WTC11 (cell line): ENCODE measurements around the gene PPM1E.

Source experiments
- CTCF ChIP-seq: fragments of 200-600 bp; IDR thresholded peaks from 2 replicates; pipeline ENCODE4 v1.8.0; 2022; ENCODE audit warnings: antibody characterized with exemption
- EMX1 ChIP-seq: fragments of 250-450 bp; sonication (Bioruptor Pico); IDR thresholded peaks from 2 replicates; pipeline ENCODE4 v1.8.0; 2021; ENCODE audit warnings: mild to moderate bottlenecking
- FOXP1 ChIP-seq: sonication (generic); formaldehyde crosslinking; IDR thresholded peaks from 2 replicates; pipeline ENCODE4 v1.8.0; 2022; ENCODE audit warnings: missing genetic modification reagents, mild to moderate bottlenecking, moderate library complexity, borderline replicate concordance
- GABPB1 ChIP-seq: sonication (generic); formaldehyde crosslinking; IDR thresholded peaks from 2 replicates; pipeline ENCODE4 v1.8.1; 2023; ENCODE audit warnings: mild to moderate bottlenecking, missing genetic modification reagents
- JUN ChIP-seq: sonication (generic); formaldehyde crosslinking; IDR thresholded peaks from 2 replicates; pipeline ENCODE4 v1.8.0; 2023; ENCODE audit warnings: mild to moderate bottlenecking, missing genetic modification reagents
- MAX ChIP-seq: sonication (generic); formaldehyde crosslinking; IDR thresholded peaks from 2 replicates; pipeline ENCODE4 v1.8.0; 2022; ENCODE audit warnings: mild to moderate bottlenecking, missing genetic modification reagents
- MLX ChIP-seq: sonication (generic); formaldehyde crosslinking; IDR thresholded peaks from 2 replicates; pipeline ENCODE4 v1.8.1; 2023; ENCODE audit warnings: mild to moderate bottlenecking, missing genetic modification reagents, moderate library complexity
- TEAD4 ChIP-seq: sonication (generic); formaldehyde crosslinking; IDR thresholded peaks from 2 replicates; pipeline ENCODE4 v1.8.0; 2022; ENCODE audit warnings: mild to moderate bottlenecking, missing genetic modification reagents
- ZNF317 ChIP-seq: sonication (generic); formaldehyde crosslinking; IDR thresholded peaks from 2 replicates; pipeline ENCODE4 v1.8.1; 2023; ENCODE audit warnings: low read depth, mild to moderate bottlenecking, moderate library complexity, missing genetic modification reagents, borderline replicate concordance
- TF ChIP-seq, protein P1 (sequence below): sonication (generic); formaldehyde crosslinking; IDR thresholded peaks from 2 replicates; pipeline ENCODE4 v1.8.1; 2023; ENCODE audit warnings: mild to moderate bottlenecking, missing genetic modification reagents

GRCh38 chr17:59024916-59025315 lies 269.3 kb downstream of the PPM1E start:
- TF ChIP-seq CTCF (no peak), JUN (no peak), FOXP1 (CRISPR knock-in tag) (no peak), TEAD4 (no peak), EMX1 (CRISPR knock-in tag) (no peak), GABPB1 (CRISPR knock-in tag) (no peak), MLX (no peak), MAX (CRISPR knock-in tag) (no peak), ZNF317 (CRISPR knock-in tag) (no peak)
- TF ChIP-seq, protein P1, sequence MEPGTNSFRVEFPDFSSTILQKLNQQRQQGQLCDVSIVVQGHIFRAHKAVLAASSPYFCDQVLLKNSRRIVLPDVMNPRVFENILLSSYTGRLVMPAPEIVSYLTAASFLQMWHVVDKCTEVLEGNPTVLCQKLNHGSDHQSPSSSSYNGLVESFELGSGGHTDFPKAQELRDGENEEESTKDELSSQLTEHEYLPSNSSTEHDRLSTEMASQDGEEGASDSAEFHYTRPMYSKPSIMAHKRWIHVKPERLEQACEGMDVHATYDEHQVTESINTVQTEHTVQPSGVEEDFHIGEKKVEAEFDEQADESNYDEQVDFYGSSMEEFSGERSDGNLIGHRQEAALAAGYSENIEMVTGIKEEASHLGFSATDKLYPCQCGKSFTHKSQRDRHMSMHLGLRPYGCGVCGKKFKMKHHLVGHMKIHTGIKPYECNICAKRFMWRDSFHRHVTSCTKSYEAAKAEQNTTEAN, result no peak
